Lower lobe of right lung (tissue), 2 donors: ENCODE measurements around the gene KCNJ14. TPM values are rescaled to one million over a fixed set of nuclear protein-coding genes. Genes with fewer than 3 reads are reported as not detected.
A peak's percentile ranks its signal among the peaks of the same experiment; 100 is the strongest.

Experiments
- ATAC-seq, 2 donors: fragments of 200-7000 bp; cut with Tn5 transposase; one replicate each; pipeline ENCODE4 v1.9.1; 2020 to 2022; ENCODE audit warnings: mild to moderate bottlenecking in 2 of 2, moderate library complexity in 2 of 2
- DNase-seq: peaks from one replicate; pipeline ENCODE4 v3.0.0-alpha.2; 2020
- H3K27ac ChIP-seq: fragments of 200-600 bp; one replicate; pipeline ENCODE4 v1.8.0; 2022
- H3K27me3 ChIP-seq: fragments of 200-600 bp; one replicate; pipeline ENCODE4 v1.8.0; 2022; ENCODE audit warnings: low read depth
- H3K36me3 ChIP-seq: fragments of 200-600 bp; one replicate; pipeline ENCODE4 v1.8.0; 2022; ENCODE audit warnings: mild to moderate bottlenecking
- H3K4me1 ChIP-seq: fragments of 200-600 bp; one replicate; pipeline ENCODE4 v1.8.0; 2022
- H3K4me3 ChIP-seq: fragments of 200-600 bp; one replicate; pipeline ENCODE4 v1.8.0; 2022; ENCODE audit warnings: mild to moderate bottlenecking
- H3K9me3 ChIP-seq: fragments of 200-600 bp; one replicate; pipeline ENCODE4 v1.8.0; 2022
- CTCF ChIP-seq: fragments of 200-600 bp; IDR thresholded peaks from one replicate; pipeline ENCODE4 v1.8.0; 2022; ENCODE audit warnings: antibody characterized with exemption, mild to moderate bottlenecking
- intact Hi-C: fragments of 100-400 bp; cut with DNase I; formaldehyde crosslinking; loops from one replicate; pipeline ENCODE4 v1.11.0; 2022
- total RNA-seq: library from RNA; stranded (reverse); fragmentation: NEBNext Ultra II Directional; extraction: Animal tissue kit (Norgen Biotek cat#: 25700); gene quantifications from one replicate; pipeline ENCODE4 v1.2.1, GENCODE V29; 2021
- donor health status: DM: no; HTN: yes; CAD: no; lungs with severe emphysema.

Gene KCNJ14
- total RNA-seq, 1 donor from 2014 or later = 0.71 TPM

- no peak overlapping the region for H3K27ac ChIP-seq
Measured at GRCh38 chr19:48417421-48417820, 38.0 kb upstream of the KCNJ14 start.

DNA sequence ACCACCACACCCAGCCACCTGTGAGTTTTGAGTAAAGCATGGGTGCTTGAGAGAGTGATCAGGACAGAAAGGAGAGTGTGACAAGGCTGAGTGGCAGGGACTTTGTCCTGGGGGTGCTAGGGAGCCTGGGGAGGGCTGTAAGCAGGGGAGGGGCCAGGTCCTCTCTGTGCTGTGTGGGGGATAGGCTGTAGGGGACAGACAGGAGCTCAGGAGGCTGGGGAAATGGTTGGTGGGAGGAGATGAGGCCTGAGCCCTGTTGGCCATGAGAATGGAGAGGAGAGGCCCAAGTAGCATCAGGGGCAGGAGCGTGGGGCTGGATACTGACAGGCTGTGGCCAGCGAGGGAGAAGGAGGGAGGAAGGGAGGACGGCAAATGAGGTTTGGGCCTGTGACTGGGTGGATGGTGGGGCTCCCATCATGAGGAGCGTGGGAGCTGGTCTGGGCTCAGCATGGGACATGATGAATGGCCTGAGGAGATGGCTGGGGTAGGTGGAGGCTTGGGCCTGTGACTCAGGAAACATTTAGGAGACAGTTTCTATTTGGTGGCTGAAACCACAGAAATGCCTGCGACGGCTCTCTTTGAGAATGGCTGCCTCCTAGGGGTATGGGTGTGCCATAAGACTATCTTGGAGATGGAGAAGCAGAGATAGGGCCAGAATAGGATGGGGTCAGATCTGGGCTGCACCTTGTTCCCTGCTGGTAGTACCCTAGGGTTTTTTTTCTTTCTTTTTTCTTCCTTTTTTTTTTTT is 36.9 kb upstream of the KCNJ14 start:
- ATAC-seq (no peak), DNase-seq (no peak)
- H3K27me3 ChIP-seq = peaks cover 28% of the 10 kb centered on the region
- no peaks in the 10 kb centered on the region for H3K36me3 ChIP-seq
- intact Hi-C loops = no loop called here
- H3K4me1 ChIP-seq = no peaks in the 10 kb centered on the region
- H3K27ac ChIP-seq = no peak overlapping the region
- H3K4me3 ChIP-seq = no peak overlapping the region
- no peak for TF ChIP-seq CTCF
- no peaks in the 10 kb centered on the region for H3K9me3 ChIP-seq

More at GRCh38 chr19:48417421-48417820, 38.0 kb upstream of the KCNJ14 start:
- H3K4me1 ChIP-seq = no peaks in the 10 kb centered on the region
- H3K27me3 ChIP-seq = peaks cover 28% of the 10 kb centered on the region
- no peak for ATAC-seq
- TF ChIP-seq CTCF = no peak
- intact Hi-C loops = no loop called here
- no peak overlapping the region for H3K4me3 ChIP-seq
- H3K36me3 ChIP-seq = no peaks in the 10 kb centered on the region
- no peak for DNase-seq
- no peaks in the 10 kb centered on the region for H3K9me3 ChIP-seq

- DNase-seq = no peak
- intact Hi-C loops = no loop called here
- H3K36me3 ChIP-seq = no peaks in the 10 kb centered on the region
Measured at GRCh38 chr19:48419158-48419920, 36.0 kb upstream of the KCNJ14 start.

DNA sequence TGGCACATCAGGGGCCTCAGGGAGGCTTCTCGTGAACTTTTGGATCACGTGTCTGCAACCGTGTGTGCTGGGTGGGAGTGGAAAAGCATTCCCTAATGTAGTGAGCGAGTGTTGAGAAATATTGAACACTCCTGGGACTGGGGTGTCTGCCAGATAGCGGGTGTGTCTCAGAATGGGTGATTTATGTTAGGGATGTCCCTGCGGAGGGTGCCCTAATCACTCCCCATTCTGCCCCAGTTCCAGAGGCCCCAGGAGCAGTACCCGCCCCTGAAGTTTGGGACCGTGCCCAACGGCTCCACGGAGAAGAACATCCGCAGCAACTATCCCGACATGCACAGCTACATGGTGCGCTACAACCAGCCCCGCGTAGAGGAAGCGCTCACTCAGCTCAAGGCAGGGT is 33.8 kb upstream of the KCNJ14 start:
- ATAC-seq = no peak

More at GRCh38 chr19:48419158-48419920, 36.0 kb upstream of the KCNJ14 start:
- ATAC-seq = peak; percentile 42 to 58
- H3K27ac ChIP-seq = no peak overlapping the region
- H3K27me3 ChIP-seq = peaks cover 28% of the 10 kb centered on the region
- H3K4me1 ChIP-seq = no peaks in the 10 kb centered on the region
- no peak overlapping the region for H3K4me3 ChIP-seq
- no peaks in the 10 kb centered on the region for H3K9me3 ChIP-seq
- no peak for TF ChIP-seq CTCF

More for the DNA sequence above, 33.8 kb upstream of the KCNJ14 start:
- intact Hi-C loops = no loop called here
- DNase-seq = no peak
- Histone ChIP-seq H3K4me3 (no peak overlapping the region), H3K27ac (no peak overlapping the region), H3K4me1 (peaks cover 3% of the 10 kb centered on the region), H3K36me3 (no peaks in the 10 kb centered on the region), H3K27me3 (peaks cover 12% of the 10 kb centered on the region), H3K9me3 (no peaks in the 10 kb centered on the region)
- no peak for TF ChIP-seq CTCF
